Tibial nerve (tissue), 4 donors: ENCODE measurements around the gene LANCL1.

ENCODE experiments used
- CTCF ChIP-seq, 5 experiments: fragments of 200-600 bp in 3 of 5; fragments of 450-650 bp in 2 of 5; sonication (generic) in 3 of 5; IDR thresholded peaks; one replicate each; pipeline ENCODE4 v1.5.1; 2016 to 2019; ENCODE audit warnings: antibody characterized with exemption in 5 of 5, mild to moderate bottlenecking in 3 of 5, moderate library complexity in 2 of 5
- EP300 ChIP-seq, 2 donors: sonication (generic); formaldehyde crosslinking; IDR thresholded peaks; one replicate each; pipeline ENCODE4 v1.6.1; 2017; ENCODE audit warnings: antibody characterized with exemption in 2 of 2, mild to moderate bottlenecking in 1 of 2
- POLR2A ChIP-seq, 2 donors: fragments of 450-650 bp; IDR thresholded peaks; one replicate each; pipeline ENCODE4 v1.6.1; 2017; ENCODE audit warnings: antibody characterized with exemption in 2 of 2, mild to moderate bottlenecking in 2 of 2, moderate library complexity in 2 of 2

- no peak for TF ChIP-seq EP300 (IDR thresholded peaks at IDR 0.05)
- TF ChIP-seq CTCF (IDR thresholded peaks at IDR 0.05) = peak; percentile 48 to 82 (median 64)
- no peak for TF ChIP-seq POLR2A (IDR thresholded peaks at IDR 0.05)
Measured at GRCh38 chr2:210503001-210503623, 26.6 kb upstream of the LANCL1 start.
